HG02943 (cell line): ENCODE data around the gene ATP11A.

Experiments
- ATAC-seq: cut with Tn5 transposase; IDR thresholded peaks from one replicate; pipeline ENCODE4 v1.9.1; 2021; ENCODE audit warnings: mild to moderate bottlenecking, low read depth, moderate library complexity; ENCODE audit not compliant: unreplicated experiment

Gene ATP11A

GRCh38 chr13:112688560-112689302 lies 1.1 kb upstream of the ATP11A start:
- no peak for ATAC-seq

GRCh38 chr13:112690283-112690929 lies 568 bp downstream of the ATP11A start:
- peak; percentile 23 for ATAC-seq

GRCh38 chr13:112692104-112692503 lies 2.3 kb downstream of the ATP11A start:
- ATAC-seq: no peak

- ATAC-seq: no peak
Observed at GRCh38 chr13:112692586-112692985, 2.7 kb downstream of the ATP11A start.

GRCh38 chr13:112693831-112694497 lies 4.1 kb downstream of the ATP11A start:
- ATAC-seq: no peak

GRCh38 chr13:112695121-112695520 lies 5.3 kb downstream of the ATP11A start:
- no peak for ATAC-seq

- no peak for ATAC-seq
Observed at GRCh38 chr13:112696001-112696868, 6.4 kb downstream of the ATP11A start.

GRCh38 chr13:112696869-112697465 lies 7.1 kb downstream of the ATP11A start:
- ATAC-seq: no peak

- ATAC-seq: no peak
Observed at GRCh38 chr13:112697756-112698655, 8.2 kb downstream of the ATP11A start.

GRCh38 chr13:112699322-112699918 lies 9.6 kb downstream of the ATP11A start:
- ATAC-seq: no peak

- ATAC-seq: no peak
Observed at GRCh38 chr13:112700291-112701060, 10.6 kb downstream of the ATP11A start.

- ATAC-seq: no peak
Observed at GRCh38 chr13:112702341-112702985, 12.6 kb downstream of the ATP11A start.

GRCh38 chr13:112702986-112703379 lies 13.1 kb downstream of the ATP11A start:
- no peak for ATAC-seq

- ATAC-seq: no peak
Observed at GRCh38 chr13:112703449-112704284, 13.8 kb downstream of the ATP11A start.

GRCh38 chr13:112704308-112705145 lies 14.7 kb downstream of the ATP11A start:
- ATAC-seq: no peak

GRCh38 chr13:112705286-112705685 lies 15.4 kb downstream of the ATP11A start:
- no peak for ATAC-seq
